DMS79 treated with DMSO at 0.1 percent for 48 hours (cell line): ENCODE data around the gene MPO.

Source experiments
- DNase-seq: peaks from one replicate; lab custom pipeline; 2025; lab: John Stamatoyannopoulos, UW

MPO gene

GRCh38 chr17:58306131-58306951, 25.6 kb upstream of the MPO start:
- no peak for DNase-seq

DNA sequence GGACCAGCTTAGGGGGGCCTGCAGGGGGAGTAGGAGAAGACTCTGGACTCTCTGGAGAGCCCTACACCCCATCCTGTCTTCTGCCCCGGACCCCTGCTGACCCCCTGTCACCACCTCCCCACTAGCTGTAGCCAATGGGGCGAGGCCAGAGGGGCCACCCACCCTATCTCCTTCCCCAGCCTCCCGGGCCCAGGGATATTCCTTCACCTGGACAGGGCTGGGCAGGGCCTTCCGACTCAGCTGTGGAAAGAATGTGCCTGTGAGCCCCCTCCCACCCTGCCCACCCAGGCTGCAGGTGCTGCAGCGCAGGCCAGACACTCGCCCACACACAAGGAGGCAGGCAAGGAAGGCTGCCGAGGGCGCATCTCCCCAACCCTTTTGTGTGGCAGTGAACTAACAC, 24.9 kb upstream of the MPO start:
- DNase-seq, result no peak

DNA sequence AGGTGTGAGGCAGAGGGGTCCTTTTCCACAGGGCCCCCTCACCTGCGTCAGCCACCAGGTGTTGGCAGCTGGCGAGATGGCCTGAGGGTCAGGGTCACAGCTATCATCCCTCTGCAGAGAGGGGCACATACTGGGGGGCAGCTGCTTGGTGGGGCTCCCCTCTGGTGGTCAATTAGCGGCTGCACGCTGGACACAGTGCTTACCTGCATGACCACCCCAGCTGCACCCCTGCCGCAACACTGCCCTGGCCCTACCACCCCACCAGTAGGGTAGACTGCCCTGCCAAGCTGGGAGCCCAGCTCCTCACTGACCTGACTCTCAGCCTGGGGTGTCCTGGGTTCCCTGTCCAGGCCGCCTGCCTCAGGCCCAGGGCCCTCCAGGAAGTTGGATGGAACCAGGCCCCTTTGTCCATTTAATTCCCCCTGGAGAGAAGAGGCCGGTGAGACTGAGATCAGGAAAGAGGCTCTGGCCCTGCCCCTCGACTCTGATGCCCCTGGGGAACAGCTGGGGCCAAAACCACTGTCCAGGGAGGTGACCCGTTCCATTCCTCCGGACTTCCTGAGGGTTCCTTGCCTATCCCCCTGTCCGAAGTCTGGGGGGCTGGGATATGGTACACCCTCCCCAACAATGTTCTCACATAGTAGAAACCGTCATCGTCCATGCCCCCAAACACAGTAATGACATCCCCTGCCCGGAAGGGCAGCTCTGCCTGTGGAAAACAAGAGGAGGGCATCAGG, 24.2 kb upstream of the MPO start:
- DNase-seq, result no peak

DNA sequence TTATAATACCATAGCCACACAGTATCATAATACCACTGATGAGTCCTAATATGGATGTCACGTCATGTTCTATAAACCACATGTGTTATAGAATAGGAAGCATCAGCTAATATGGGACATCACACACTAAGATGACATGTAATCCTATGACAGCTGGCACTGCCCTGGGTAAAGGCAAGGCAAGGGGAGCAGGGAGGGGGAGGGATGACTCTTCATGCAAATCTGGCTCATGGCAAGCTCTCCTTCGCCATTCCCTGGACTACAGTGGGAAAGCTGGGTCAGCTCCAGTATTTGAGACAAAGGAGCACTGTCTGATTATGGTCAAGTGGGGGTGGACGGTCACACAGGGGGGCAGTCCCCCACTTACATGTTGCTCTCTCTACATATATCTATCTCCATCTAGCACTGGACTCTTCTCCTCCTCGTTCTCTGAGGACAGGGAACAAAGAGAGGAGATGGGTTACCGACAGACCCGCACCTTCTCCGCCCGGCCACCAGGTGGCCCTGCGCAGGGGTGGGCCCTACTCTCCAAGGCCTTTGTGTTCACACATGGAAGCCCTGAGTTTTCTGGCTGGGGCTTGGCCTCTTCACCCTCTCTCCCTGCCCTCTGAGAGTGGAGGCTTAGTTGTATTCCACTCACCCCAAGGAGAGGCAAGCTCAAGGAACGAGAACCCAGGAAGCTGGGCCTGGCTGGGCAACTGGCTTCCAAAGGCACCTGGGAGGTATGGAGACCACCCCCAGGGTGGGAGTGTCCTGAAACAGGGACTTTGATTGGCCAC, 23.4 kb upstream of the MPO start:
- DNase-seq, result no peak

- DNase-seq, result no peak
Measured at GRCh38 chr17:58302919-58303585, 22.3 kb upstream of the MPO start.

DNA sequence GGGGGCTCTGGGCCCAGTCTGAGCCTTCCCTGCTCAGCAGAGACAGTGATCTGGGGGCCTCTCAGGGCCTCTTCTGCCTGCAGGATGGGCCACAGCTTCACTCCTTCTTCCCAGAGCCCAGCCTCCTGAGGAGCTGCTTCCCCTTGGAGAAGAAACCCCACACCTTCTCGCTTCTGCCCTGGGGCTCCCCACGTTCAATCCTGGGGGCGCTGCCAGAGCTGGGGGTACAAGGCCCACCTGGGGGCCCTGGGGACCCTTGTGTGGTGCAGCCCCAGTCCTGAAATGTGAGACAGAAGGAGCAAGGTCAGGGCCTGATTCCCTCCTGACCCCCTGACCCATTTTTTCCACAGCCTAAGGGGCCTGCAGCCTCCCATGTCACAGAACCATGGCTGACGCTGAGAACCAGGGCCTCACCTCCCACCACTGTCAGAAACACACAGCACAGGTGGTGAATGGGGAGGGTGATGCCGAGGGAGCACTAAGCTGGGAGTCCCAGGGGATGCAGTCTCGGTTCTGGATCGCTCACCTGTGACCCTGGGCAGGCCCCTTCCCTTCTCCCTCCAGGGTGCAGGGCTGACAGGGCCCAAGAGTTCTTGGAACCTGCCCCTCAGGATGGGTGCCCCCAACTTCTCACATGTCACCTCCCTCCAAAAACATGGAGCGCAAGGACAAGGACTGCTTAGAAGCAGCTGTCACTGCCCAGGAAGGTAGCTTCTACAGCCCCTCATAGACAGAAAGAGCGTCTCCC, 21.6 kb upstream of the MPO start:
- no peak for DNase-seq

GRCh38 chr17:58301504-58302150, 20.9 kb upstream of the MPO start:
- DNase-seq, result no peak

- DNase-seq, result no peak
Measured at GRCh38 chr17:58300336-58300735, 19.6 kb upstream of the MPO start.

GRCh38 chr17:58294034-58294433, 13.3 kb upstream of the MPO start:
- DNase-seq, result no peak

- no peak for DNase-seq
Measured at GRCh38 chr17:58291246-58291645, 10.5 kb upstream of the MPO start.

DNA sequence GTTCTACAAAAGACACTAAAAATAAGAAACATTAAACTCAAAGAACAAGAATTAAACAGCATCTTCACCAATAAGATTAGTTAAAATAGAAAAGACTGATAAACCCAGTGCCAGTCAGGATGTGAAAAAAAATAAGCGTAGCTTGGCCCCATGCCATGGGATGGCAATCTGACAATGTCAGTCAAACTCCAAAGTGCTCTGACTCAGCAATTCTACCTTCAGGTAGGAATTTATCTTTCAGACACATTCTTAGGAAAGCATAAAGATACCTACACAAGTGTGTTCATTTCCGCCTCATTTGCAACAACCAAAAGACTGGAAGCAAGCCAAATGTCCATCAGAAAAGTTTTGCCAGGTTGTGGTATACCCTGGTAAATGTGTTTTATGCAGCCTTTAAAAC, 9.1 kb upstream of the MPO start:
- DNase-seq, result peak; percentile 43

GRCh38 chr17:58285422-58285810, 4.7 kb upstream of the MPO start:
- DNase-seq, result no peak

GRCh38 chr17:58284613-58285421, 4.1 kb upstream of the MPO start:
- no peak for DNase-seq

GRCh38 chr17:58283674-58284612, 3.2 kb upstream of the MPO start:
- DNase-seq, result peak; percentile 5

DNA sequence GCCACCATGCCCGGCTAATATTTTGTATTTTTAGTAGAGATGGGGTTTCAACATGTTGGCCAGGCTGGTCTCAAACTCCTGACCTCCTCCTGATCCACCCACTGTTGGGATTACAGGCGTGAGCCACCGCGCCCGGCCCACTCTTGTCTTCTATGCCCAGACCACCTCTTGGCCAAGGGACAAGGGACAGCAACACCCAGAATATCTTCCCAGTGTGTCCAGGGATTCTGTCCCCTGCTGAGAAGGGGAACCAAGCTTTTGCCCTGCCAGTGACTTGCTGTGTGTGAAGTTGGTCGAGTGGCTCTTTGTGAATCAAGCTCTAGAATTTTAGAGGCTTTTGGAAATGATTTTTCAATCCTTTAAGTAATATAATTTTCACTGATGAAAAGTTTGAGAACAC, 1.7 kb upstream of the MPO start:
- DNase-seq, result no peak

DNA sequence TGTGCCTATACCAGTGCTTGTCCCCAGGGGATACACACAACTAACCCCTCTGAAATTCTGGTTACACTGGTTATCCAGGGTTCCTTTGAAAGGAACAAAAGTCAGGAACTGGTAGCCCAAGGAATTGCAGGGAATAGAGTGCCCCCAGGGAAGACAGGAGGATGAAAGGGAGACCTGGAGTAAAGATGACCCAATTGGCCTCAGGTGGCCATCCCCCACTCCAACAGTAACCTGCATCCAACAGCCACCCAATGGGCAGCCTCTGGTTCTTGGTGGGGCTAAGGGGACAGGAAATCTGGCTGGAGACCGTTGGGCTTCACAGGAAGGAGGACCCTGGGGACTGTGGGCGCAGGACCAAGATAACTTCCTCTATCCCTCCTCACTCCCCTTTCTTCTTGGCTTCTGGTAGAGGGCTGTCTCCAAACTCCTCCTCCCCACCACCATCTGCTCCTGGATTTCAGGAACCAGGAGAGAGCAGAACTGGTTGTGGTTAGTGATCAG, 826 bp upstream of the MPO start:
- no peak for DNase-seq

DNA sequence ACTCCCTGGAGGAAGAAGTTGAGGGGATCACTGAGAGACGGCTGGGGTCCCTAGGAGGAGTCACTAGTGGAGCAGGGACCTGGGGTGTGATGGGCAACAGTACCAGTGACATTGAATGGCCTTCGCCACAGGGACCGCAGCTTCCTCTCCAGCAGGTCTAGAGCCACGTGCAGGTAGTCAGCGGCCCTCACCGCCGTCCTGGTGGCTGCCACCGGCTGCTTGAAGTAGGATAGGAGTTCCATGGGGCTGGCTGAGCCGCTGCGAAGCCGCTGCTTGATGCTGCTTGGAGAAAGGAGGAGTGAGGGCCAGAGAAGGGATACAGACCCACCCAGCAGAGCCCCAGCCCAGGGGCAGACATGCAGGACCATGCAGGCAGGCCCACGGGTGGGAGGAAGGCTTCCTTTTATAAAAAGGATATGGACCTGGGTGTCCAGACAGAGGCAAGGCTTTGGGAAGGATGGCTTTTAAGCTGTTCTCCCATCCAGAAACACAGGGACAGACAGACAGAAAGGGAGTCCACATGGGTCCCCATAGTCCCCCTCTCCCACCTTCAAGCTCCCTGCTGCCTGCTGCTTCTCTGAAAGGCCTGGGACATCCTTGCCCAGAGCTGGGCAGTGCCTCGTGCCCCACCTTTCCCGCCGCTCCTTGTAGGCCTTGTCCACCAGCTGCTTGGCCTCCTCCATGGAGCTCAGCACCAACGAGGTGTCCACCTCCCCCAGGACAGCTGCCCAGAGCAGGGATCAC, 827 bp downstream of the MPO start:
- no peak for DNase-seq
